ENCODE data around the gene WDR33.

The WDR33 gene

GRCh38 chr2:127721978-127722355 is 89.0 kb downstream of the WDR33 start:
- DNase-seq (ENCODE audit: low read depth in 1 of 2, low spot score in 1 of 2): no peak

- no peak for DNase-seq (ENCODE audit: low read depth in 1 of 2, low spot score in 1 of 2)
Observed at GRCh38 chr2:127721311-127721977, 89.5 kb downstream of the WDR33 start.

- DNase-seq (ENCODE audit: low read depth in 1 of 2, low spot score in 1 of 2): no peak
Observed at GRCh38 chr2:127719301-127720218, 91.4 kb downstream of the WDR33 start.

GRCh38 chr2:127718271-127718670 is 92.7 kb downstream of the WDR33 start:
- no peak for DNase-seq (ENCODE audit: low read depth in 1 of 2, low spot score in 1 of 2)

- no peak for DNase-seq (ENCODE audit: low read depth in 1 of 2, low spot score in 1 of 2)
Observed at GRCh38 chr2:127715778-127716449, 95.1 kb downstream of the WDR33 start.

GRCh38 chr2:127713562-127713961 is 97.4 kb downstream of the WDR33 start:
- DNase-seq (ENCODE audit: low read depth in 1 of 2, low spot score in 1 of 2): no peak

- no peak for DNase-seq (ENCODE audit: low read depth in 1 of 2, low spot score in 1 of 2)
Observed at GRCh38 chr2:127712999-127713398, 98.0 kb downstream of the WDR33 start.

GRCh38 chr2:127709336-127709735 is 101.6 kb downstream of the WDR33 start:
- no peak for DNase-seq (ENCODE audit: low read depth in 1 of 2, low spot score in 1 of 2)

GRCh38 chr2:127707890-127708648 is 102.9 kb downstream of the WDR33 start:
- no peak for DNase-seq (ENCODE audit: low read depth in 1 of 2, low spot score in 1 of 2)

- no peak for DNase-seq (ENCODE audit: low read depth in 1 of 2, low spot score in 1 of 2)
Observed at GRCh38 chr2:127706215-127706990, 104.6 kb downstream of the WDR33 start.

- no peak for DNase-seq (ENCODE audit: low read depth in 1 of 2, low spot score in 1 of 2)
Observed at GRCh38 chr2:127705391-127706065, 105.4 kb downstream of the WDR33 start.

GRCh38 chr2:127704641-127705390 is 106.2 kb downstream of the WDR33 start:
- no peak for DNase-seq (ENCODE audit: low read depth in 1 of 2, low spot score in 1 of 2)

GRCh38 chr2:127703282-127703681 is 107.7 kb downstream of the WDR33 start:
- no peak for DNase-seq (ENCODE audit: low read depth in 1 of 2, low spot score in 1 of 2)

- no peak for DNase-seq (ENCODE audit: low read depth in 1 of 2, low spot score in 1 of 2)
Observed at GRCh38 chr2:127702395-127703009, 108.5 kb downstream of the WDR33 start.

- DNase-seq (ENCODE audit: low read depth in 1 of 2, low spot score in 1 of 2): peak; percentile 65 to 67
Observed at GRCh38 chr2:127701651-127702394, 109.1 kb downstream of the WDR33 start.

GRCh38 chr2:127701193-127701650 is 109.7 kb downstream of the WDR33 start, which contains the start of gene SFT2D3:
Gene SFT2D3 (plus strand): TSS chr2:127701497. CDS start chr2:127701529, 32 bp downstream.
- peak; percentile 82 to 83 for DNase-seq (ENCODE audit: low read depth in 1 of 2, low spot score in 1 of 2)

GRCh38 chr2:127700527-127701192 is 110.3 kb downstream of the WDR33 start:
- DNase-seq (ENCODE audit: low read depth in 1 of 2, low spot score in 1 of 2): no peak
